HepG2 (cell line): Measurements from ENCODE around the gene VPS13C. TPM values are rescaled to one million over a fixed set of nuclear protein-coding genes. Genes with fewer than 3 reads are reported as not detected.

ENCODE experiments used
- ATAC-seq: fragments of 200-7000 bp; cut with Tn5 transposase; 3 replicates; pipeline ENCODE4 v1.9.1; 2020; ENCODE audit warnings: mild to moderate bottlenecking, moderate library complexity
- BruUV-seq: library from RNA; stranded (reverse); fragments of 400-500 nt; replicated peaks from 2 replicates; lab custom pipeline; 2021; lab: Mats Ljungman, UMichigan
- CTCF ChIA-PET: fragments of 300-600 bp; formaldehyde crosslinking; extraction: SDS; loops from one replicate; lab custom pipeline; 2021; ENCODE audit warnings: low total read pairs, inconsistent platforms, low intra/inter-chr PET ratio; lab: Yijun Ruan, JAX
- POLR2A ChIA-PET: fragments of 350-600 bp; sonication (Branson Sonifier 250); formaldehyde crosslinking; loops from one replicate; lab custom pipeline; 2020; ENCODE audit warnings: antibody characterized with exemption, inconsistent platforms; lab: Yijun Ruan, JAX
- DNase-seq: peaks from one replicate; pipeline ENCODE4 v3.0.0-alpha.2; 2015; ENCODE audit warnings: low spot score
- FAIRE-seq: peaks from 3 replicates; lab custom pipeline; 2011; peaks lifted over from hg19 to GRCh38; lab: Jason Lieb, UNC
- H2AFZ ChIP-seq: one replicate; pipeline ENCODE4 v1.6.1; 2011; ENCODE audit warnings: low read length, inconsistent platforms
- H3K27ac ChIP-seq: fragments of 300-600 bp; 3 replicates; pipeline ENCODE4 v1.8.0; 2011; ENCODE audit warnings: mixed run types, mild to moderate bottlenecking, mixed read lengths, low read length, inconsistent platforms; ENCODE audit not compliant: insufficient read depth; ENCODE audit errors: extremely low read length
- H3K27me3 ChIP-seq, 2 experiments: fragments of 200-600 bp in 1 of 2; 2 replicates in 1 of 2; 3 replicates in 1 of 2; pipeline versions ENCODE4 v1.6.0 to v1.8.0; 2011; ENCODE audit warnings: low read length in 2 of 2, mild to moderate bottlenecking in 2 of 2, moderate library complexity in 2 of 2, inconsistent platforms in 1 of 2; ENCODE audit not compliant: insufficient read depth in 2 of 2, control insufficient read depth in 1 of 2
- H3K36me3 ChIP-seq, 2 experiments: fragments of 200-600 bp in 1 of 2; replicated peaks in 1 of 2; 2 replicates in 1 of 2; 3 replicates in 1 of 2; pipeline versions ENCODE4 v1.5.1 to v1.8.0; 2011; ENCODE audit warnings: low read length in 2 of 2, inconsistent platforms in 1 of 2; ENCODE audit not compliant: insufficient read depth in 2 of 2, control insufficient read depth in 1 of 2
- H3K4me1 ChIP-seq: 2 replicates; pipeline ENCODE4 v1.5.1; 2012; ENCODE audit warnings: low read length, inconsistent platforms; ENCODE audit not compliant: insufficient read depth
- H3K4me2 ChIP-seq: 2 replicates; pipeline ENCODE4 v1.6.0; 2011; ENCODE audit warnings: low read depth, low read length, inconsistent platforms
- H3K4me3 ChIP-seq, 3 experiments: fragments of 200-600 bp in 1 of 3; sonication (generic), shearing (Covaris generic) in 1 of 3; replicated peaks in 1 of 3; 2 replicates each; pipeline ENCODE4 v1.5.1; 2011 to 2016; ENCODE audit warnings: low read length in 3 of 3, inconsistent platforms in 2 of 3, low read depth in 2 of 3, mild to moderate bottlenecking in 2 of 3, control low read depth in 1 of 3, mixed read lengths in 1 of 3; ENCODE audit not compliant: insufficient read depth in 1 of 3
- H3K79me2 ChIP-seq: one replicate; pipeline ENCODE4 v1.6.1; 2011; ENCODE audit warnings: low read length, inconsistent platforms; ENCODE audit not compliant: insufficient read depth
- H3K9ac ChIP-seq: 2 replicates; pipeline ENCODE4 v1.6.0; 2011; ENCODE audit warnings: mild to moderate bottlenecking, low read depth, low read length, inconsistent platforms; ENCODE audit not compliant: insufficient read depth
- H3K9me3 ChIP-seq: 2 replicates; pipeline ENCODE4 v1.5.1; 2012; ENCODE audit warnings: mild to moderate bottlenecking, low read length
- H4K20me1 ChIP-seq: 2 replicates; pipeline ENCODE4 v1.6.0; 2011; ENCODE audit warnings: inconsistent platforms, mild to moderate bottlenecking, low read length, moderate library complexity; ENCODE audit not compliant: insufficient read depth
- CENPX ChIP-seq: sonication (generic); formaldehyde crosslinking; IDR thresholded peaks from 2 replicates; pipeline ENCODE4 v1.9.0; 2021; ENCODE audit warnings: mild to moderate bottlenecking, missing genetic modification reagents, moderate library complexity
- ETV6 ChIP-seq: sonication (generic); formaldehyde crosslinking; conservative IDR thresholded peaks from 2 replicates; pipeline ENCODE4 v1.4.0; 2020; ENCODE audit warnings: missing genetic modification reagents
- FOSL1 ChIP-seq: sonication (generic); formaldehyde crosslinking; IDR thresholded peaks from 2 replicates; pipeline ENCODE4 v1.9.0; 2021; ENCODE audit warnings: missing genetic modification reagents, borderline replicate concordance
- HOXA5 ChIP-seq: sonication (generic); formaldehyde crosslinking; IDR thresholded peaks from 2 replicates; pipeline ENCODE4 v1.4.0; 2020; ENCODE audit warnings: missing genetic modification reagents
- TARDBP ChIP-seq: sonication (generic); formaldehyde crosslinking; IDR thresholded peaks from 2 replicates; pipeline ENCODE4 v1.8.0; 2022; ENCODE audit warnings: mild to moderate bottlenecking, missing genetic modification reagents
- U2AF1 ChIP-seq: fragments of 200-400 bp; formaldehyde crosslinking; optimal IDR thresholded peaks from 2 replicates; pipeline ENCODE3; 2017; ENCODE audit warnings: mild to moderate bottlenecking, low read depth, low read length
- YY1 ChIP-seq: IDR thresholded peaks from 2 replicates; pipeline ENCODE4 v1.6.1; 2011; ENCODE audit warnings: low read length, low read depth, moderate library complexity, mild to moderate bottlenecking; ENCODE audit not compliant: insufficient read depth, insufficient replicate concordance
- ZBTB40 ChIP-seq, 2 experiments: fragments of 450-650 bp in 1 of 2; sonication (generic) in 1 of 2; formaldehyde crosslinking in 1 of 2; IDR thresholded peaks; 2 replicates each; pipeline versions ENCODE4 v1.6.1 to v1.8.0; 2016 to 2022; ENCODE audit warnings: antibody characterized with exemption in 1 of 2, mild to moderate bottlenecking in 1 of 2, missing genetic modification reagents in 1 of 2
- ZFP36L2 ChIP-seq: sonication (generic); formaldehyde crosslinking; IDR thresholded peaks from 2 replicates; pipeline ENCODE4 v1.4.0; 2020; ENCODE audit warnings: missing genetic modification reagents
- ZNF263 ChIP-seq: sonication (generic); formaldehyde crosslinking; IDR thresholded peaks from 2 replicates; pipeline ENCODE4 v1.4.0; 2020; ENCODE audit warnings: missing genetic modification reagents
- ZNF329 ChIP-seq: sonication (generic); formaldehyde crosslinking; IDR thresholded peaks from 2 replicates; pipeline ENCODE4 v1.9.0; 2021; ENCODE audit warnings: low read depth, mild to moderate bottlenecking, missing genetic modification reagents
- ZNF550 ChIP-seq: sonication (generic); formaldehyde crosslinking; IDR thresholded peaks from 2 replicates; pipeline ENCODE4 v1.4.0; 2020; ENCODE audit warnings: mild to moderate bottlenecking, missing genetic modification reagents, borderline replicate concordance
- whole genome bisulfite sequencing: methylation state at CpG from one replicate; pipeline ENCODE4 v1.1.6; 2017; ENCODE audit warnings: low lambda C conversion rate; 5-methylcytosine and 5-hydroxymethylcytosine counted together
- in situ Hi-C: cut with HindIII; loops from 2 replicates; pipeline ENCODE4 v1.10.0; 2017; ENCODE audit warnings: low pct_unique_long_range_greater_than_20kb; ENCODE audit not compliant: extremely low pct_ligation_motif_present
- intact Hi-C: fragments of 100-400 bp; cut with micrococcal nuclease; formaldehyde crosslinking; loops from one replicate; pipeline ENCODE4 v1.10.0; 2022; ENCODE audit not compliant: unreplicated experiment
- polyA plus RNA-seq, 8 experiments: library from polyadenylated mRNA; depleted of rRNA in 3 of 8; stranded (reverse) in 7 of 8; unstranded in 1 of 8; fragments of >200 nt; fragmentation: Illumina TruSeq in 4 of 8; extraction: Trizol in 4 of 8; gene quantifications; 2 replicates each; pipeline versions ENCODE4 v1.2.1 to v1.2.3, GENCODE V29; 2011 to 2016; ENCODE audit warnings: low read depth in 4 of 8, missing spikeins in 1 of 8, mixed read lengths in 1 of 8; ENCODE audit not compliant: insufficient read depth in 1 of 8
- total RNA-seq, 5 experiments: library from RNA; depleted of rRNA; stranded (reverse); fragments of >200 nt; fragmentation: Illumina TruSeq; extraction: Trizol; gene quantifications; 2 replicates each; pipeline ENCODE4 v1.2.3, GENCODE V29; 2016; ENCODE audit warnings: low read depth in 1 of 5
- TF ChIP-seq, protein P1 (sequence below): sonication (generic); formaldehyde crosslinking; IDR thresholded peaks from 2 replicates; pipeline ENCODE4 v1.4.0; 2020; ENCODE audit warnings: missing genetic modification reagents

Gene VPS13C
- total and polyA plus RNA-seq, 2 of the 13 experiments (the other 11 are each of a cell fraction or from before 2014, with no cell fraction given) = 10.9 to 26.8 TPM

- FAIRE-seq (no peak), DNase-seq (no peak), ATAC-seq (no peak)
- Histone ChIP-seq H3K4me1 (peaks cover 10% of the 10 kb centered on the region; the same call in 1 of the 2 replicates), H3K9me3 (no peaks in the 10 kb centered on the region), H4K20me1 (no peaks in the 10 kb centered on the region), H3K36me3 (no peaks in the 10 kb centered on the region), H3K27ac (no peak overlapping the region), H3K4me3 (no peak overlapping the region), H3K4me2 (no peak overlapping the region), H3K9ac (no peak overlapping the region), H3K27me3 (peaks cover 0 to 28% of the 10 kb centered on the region in 2 experiments; a peak in 3 of 5 replicates), H2AFZ (no peak overlapping the region), H3K79me2 (no peaks in the 10 kb centered on the region)
- ChIA-PET POLR2A (no interaction called here), CTCF (no interaction called here)
- intact Hi-C loops (no loop called here), in situ Hi-C loops (no loop called here)
- no TSS peak for BruUV-seq
- WGBS = 62% methylated on average over 14 of the region's 14 CpGs
- TF ChIP-seq ZNF550 (CRISPR knock-in tag) = no peak
- TF ChIP-seq CENPX (CRISPR knock-in tag) = no peak
- TF ChIP-seq ZBTB40 (IDR thresholded peaks at IDR 0.05) = no peak
- TF ChIP-seq ZBTB40 (CRISPR knock-in tag; IDR thresholded peaks at IDR 0.05) = no peak
- TF ChIP-seq, protein P1, sequence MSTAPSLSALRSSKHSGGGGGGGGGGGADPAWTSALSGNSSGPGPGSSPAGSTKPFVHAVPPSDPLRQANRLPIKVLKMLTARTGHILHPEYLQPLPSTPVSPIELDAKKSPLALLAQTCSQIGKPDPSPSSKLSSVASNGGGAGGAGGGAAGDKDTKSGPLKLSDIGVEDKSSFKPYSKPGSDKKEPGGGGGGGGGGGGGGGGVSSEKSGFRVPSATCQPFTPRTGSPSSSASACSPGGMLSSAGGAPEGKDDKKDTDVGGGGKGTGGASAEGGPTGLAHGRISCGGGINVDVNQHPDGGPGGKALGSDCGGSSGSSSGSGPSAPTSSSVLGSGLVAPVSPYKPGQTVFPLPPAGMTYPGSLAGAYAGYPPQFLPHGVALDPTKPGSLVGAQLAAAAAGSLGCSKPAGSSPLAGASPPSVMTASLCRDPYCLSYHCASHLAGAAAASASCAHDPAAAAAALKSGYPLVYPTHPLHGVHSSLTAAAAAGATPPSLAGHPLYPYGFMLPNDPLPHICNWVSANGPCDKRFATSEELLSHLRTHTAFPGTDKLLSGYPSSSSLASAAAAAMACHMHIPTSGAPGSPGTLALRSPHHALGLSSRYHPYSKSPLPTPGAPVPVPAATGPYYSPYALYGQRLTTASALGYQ (CRISPR knock-in tag) = no peak
- no peak for TF ChIP-seq HOXA5 (CRISPR knock-in tag)
- TF ChIP-seq ZNF329 (CRISPR knock-in tag) = no peak
- TF ChIP-seq U2AF1 = no peak
- no peak for TF ChIP-seq ETV6 (CRISPR knock-in tag)
- TF ChIP-seq YY1 = no peak
- no peak for TF ChIP-seq ZNF263 (CRISPR knock-in tag)
- TF ChIP-seq ZFP36L2 (CRISPR knock-in tag) = no peak
- no peak for TF ChIP-seq FOSL1 (CRISPR knock-in tag)
- TF ChIP-seq TARDBP (CRISPR knock-in tag) = no peak
Measured at GRCh38 chr15:61807281-61807929, 252.8 kb downstream of the VPS13C start.
